K562 (cell line): ENCODE results near the gene KIAA0513. TPM values are rescaled to one million over a fixed set of nuclear protein-coding genes. Genes with fewer than 3 reads are reported as not detected.

Source experiments
- ETV1 ChIP-seq: fragments of 450-650 bp; conservative IDR thresholded peaks from 2 replicates; pipeline ENCODE4 v1.6.1; 2016; ENCODE audit warnings: missing genetic modification characterization, control low read depth, low read depth, missing compliant biosample characterization
- FOXP1 ChIP-seq: sonication (generic); formaldehyde crosslinking; IDR thresholded peaks from 2 replicates; pipeline ENCODE4 v1.8.0; 2022; ENCODE audit warnings: mild to moderate bottlenecking, missing genetic modification reagents
- HSF4 ChIP-seq: fragments of 250-450 bp; sonication (Bioruptor Pico); IDR thresholded peaks from 2 replicates; pipeline ENCODE4 v2.1.2; 2022; ENCODE audit warnings: mild to moderate bottlenecking, moderate library complexity, borderline replicate concordance
- NFATC3 ChIP-seq: fragments of 450-650 bp; IDR thresholded peaks from 2 replicates; pipeline ENCODE4 v1.6.1; 2017; ENCODE audit warnings: mild to moderate bottlenecking
- NR1H2 ChIP-seq: sonication (generic); formaldehyde crosslinking; IDR thresholded peaks from 2 replicates; pipeline ENCODE4 v1.4.0; 2020; ENCODE audit warnings: mild to moderate bottlenecking, missing genetic modification reagents
- ZNF232 ChIP-seq: sonication (generic); formaldehyde crosslinking; IDR thresholded peaks from 2 replicates; pipeline ENCODE4 v1.8.0; 2022; ENCODE audit warnings: mild to moderate bottlenecking, missing genetic modification reagents
- ZNF512 ChIP-seq: IDR thresholded peaks from 2 replicates; pipeline ENCODE4 v1.6.1; 2016; ENCODE audit warnings: missing genetic modification characterization, missing compliant biosample characterization
- polyA plus RNA-seq, 8 experiments: library from polyadenylated mRNA; depleted of rRNA in 4 of 8; stranded (reverse) in 5 of 8; unstranded in 3 of 8; fragments of >200 nt; fragmentation: Nextera tagmentation in 2 of 8; fragmentation: Illumina TruSeq in 1 of 8; extraction: Ambion mirVana in 2 of 8; extraction: Trizol in 1 of 8; gene quantifications; 2 replicates each; pipeline versions ENCODE4 v1.2.1 to v1.2.3, GENCODE V29; 2011 to 2014; ENCODE audit warnings: inconsistent platforms in 1 of 8, missing spikeins in 1 of 8
- total RNA-seq, 7 experiments: library from RNA; depleted of rRNA in 6 of 7; stranded (reverse); fragments of >200 nt in 6 of 7; fragmentation: Illumina TruSeq in 2 of 7; extraction: Trizol in 2 of 7; gene quantifications; 2 replicates each; pipeline versions ENCODE4 v1.2.1 to v1.2.3, GENCODE V29; 2011 to 2021; ENCODE audit warnings: low replicate concordance in 1 of 7
- TF ChIP-seq, protein P1 (sequence below), 2 experiments: fragments of 450-650 bp; IDR thresholded peaks; 2 replicates each; pipeline ENCODE4 v1.6.1; 2018; ENCODE audit warnings: mild to moderate bottlenecking in 2 of 2, low read depth in 1 of 2; ENCODE audit not compliant: partially characterized antibody in 2 of 2
- TF ChIP-seq, protein P2 (sequence below): fragments of 450-650 bp; IDR thresholded peaks from one replicate; pipeline ENCODE4 v1.6.1; 2018; ENCODE audit warnings: mild to moderate bottlenecking, moderate library complexity; ENCODE audit not compliant: partially characterized antibody

The KIAA0513 gene
- total and polyA plus RNA-seq, 9 of the 15 experiments (the other 6 are each of a cell fraction or from before 2014, with no cell fraction given): 0.18 to 13.7 (median 10.2) TPM

- TF ChIP-seq, protein P1, sequence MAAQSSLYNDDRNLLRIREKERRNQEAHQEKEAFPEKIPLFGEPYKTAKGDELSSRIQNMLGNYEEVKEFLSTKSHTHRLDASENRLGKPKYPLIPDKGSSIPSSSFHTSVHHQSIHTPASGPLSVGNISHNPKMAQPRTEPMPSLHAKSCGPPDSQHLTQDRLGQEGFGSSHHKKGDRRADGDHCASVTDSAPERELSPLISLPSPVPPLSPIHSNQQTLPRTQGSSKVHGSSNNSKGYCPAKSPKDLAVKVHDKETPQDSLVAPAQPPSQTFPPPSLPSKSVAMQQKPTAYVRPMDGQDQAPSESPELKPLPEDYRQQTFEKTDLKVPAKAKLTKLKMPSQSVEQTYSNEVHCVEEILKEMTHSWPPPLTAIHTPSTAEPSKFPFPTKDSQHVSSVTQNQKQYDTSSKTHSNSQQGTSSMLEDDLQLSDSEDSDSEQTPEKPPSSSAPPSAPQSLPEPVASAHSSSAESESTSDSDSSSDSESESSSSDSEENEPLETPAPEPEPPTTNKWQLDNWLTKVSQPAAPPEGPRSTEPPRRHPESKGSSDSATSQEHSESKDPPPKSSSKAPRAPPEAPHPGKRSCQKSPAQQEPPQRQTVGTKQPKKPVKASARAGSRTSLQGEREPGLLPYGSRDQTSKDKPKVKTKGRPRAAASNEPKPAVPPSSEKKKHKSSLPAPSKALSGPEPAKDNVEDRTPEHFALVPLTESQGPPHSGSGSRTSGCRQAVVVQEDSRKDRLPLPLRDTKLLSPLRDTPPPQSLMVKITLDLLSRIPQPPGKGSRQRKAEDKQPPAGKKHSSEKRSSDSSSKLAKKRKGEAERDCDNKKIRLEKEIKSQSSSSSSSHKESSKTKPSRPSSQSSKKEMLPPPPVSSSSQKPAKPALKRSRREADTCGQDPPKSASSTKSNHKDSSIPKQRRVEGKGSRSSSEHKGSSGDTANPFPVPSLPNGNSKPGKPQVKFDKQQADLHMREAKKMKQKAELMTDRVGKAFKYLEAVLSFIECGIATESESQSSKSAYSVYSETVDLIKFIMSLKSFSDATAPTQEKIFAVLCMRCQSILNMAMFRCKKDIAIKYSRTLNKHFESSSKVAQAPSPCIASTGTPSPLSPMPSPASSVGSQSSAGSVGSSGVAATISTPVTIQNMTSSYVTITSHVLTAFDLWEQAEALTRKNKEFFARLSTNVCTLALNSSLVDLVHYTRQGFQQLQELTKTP (IDR thresholded peaks at IDR 0.05; ENCODE audit: low read depth in 1 of 2, partially characterized antibody in 2 of 2): no peak
- TF ChIP-seq NR1H2 (CRISPR knock-in tag) (no peak), ZNF512 (no peak), NFATC3 (no peak), HSF4 (no peak), ZNF232 (CRISPR knock-in tag) (no peak), FOXP1 (CRISPR knock-in tag) (peak; percentile 43; the same call in 1 of the 2 replicates), ETV1 (tag) (no peak)
- TF ChIP-seq, protein P2, sequence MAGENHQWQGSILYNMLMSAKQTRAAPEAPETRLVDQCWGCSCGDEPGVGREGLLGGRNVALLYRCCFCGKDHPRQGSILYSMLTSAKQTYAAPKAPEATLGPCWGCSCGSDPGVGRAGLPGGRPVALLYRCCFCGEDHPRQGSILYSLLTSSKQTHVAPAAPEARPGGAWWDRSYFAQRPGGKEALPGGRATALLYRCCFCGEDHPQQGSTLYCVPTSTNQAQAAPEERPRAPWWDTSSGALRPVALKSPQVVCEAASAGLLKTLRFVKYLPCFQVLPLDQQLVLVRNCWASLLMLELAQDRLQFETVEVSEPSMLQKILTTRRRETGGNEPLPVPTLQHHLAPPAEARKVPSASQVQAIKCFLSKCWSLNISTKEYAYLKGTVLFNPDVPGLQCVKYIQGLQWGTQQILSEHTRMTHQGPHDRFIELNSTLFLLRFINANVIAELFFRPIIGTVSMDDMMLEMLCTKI: no peak
These were observed 65.3 kb downstream of the KIAA0513 start (continued) for GRCh38 chr16:85092851-85093250.
